ENCODE measurements around the gene SNF8.

The SNF8 gene

GRCh38 chr17:48933035-48933434 lies 11.6 kb downstream of the SNF8 start:
- peaks cover 4% of the 10 kb centered on the region for H3K4me1 ChIP-seq
- TF ChIP-seq CTCF (IDR thresholded peaks at IDR 0.05; ENCODE audit: low read depth, low read length) = no peak
- DNase-seq = no peak
- no peaks in the 10 kb centered on the region for H3K27me3 ChIP-seq
- no peaks in the 10 kb centered on the region for H3K9me3 ChIP-seq
- H3K4me3 ChIP-seq (ENCODE audit: low read depth, low read length) = no peak overlapping the region
- peaks cover 76% of the 10 kb centered on the region for H3K36me3 ChIP-seq

- no peaks in the 10 kb centered on the region for H3K9me3 ChIP-seq
- H3K36me3 ChIP-seq = peaks cover 82% of the 10 kb centered on the region
- H3K27me3 ChIP-seq = no peaks in the 10 kb centered on the region
- DNase-seq = peak; percentile 39
- peaks cover 4% of the 10 kb centered on the region for H3K4me1 ChIP-seq
- TF ChIP-seq CTCF (IDR thresholded peaks at IDR 0.05; ENCODE audit: low read depth, low read length) = no peak
- no peak overlapping the region for H3K4me3 ChIP-seq (ENCODE audit: low read depth, low read length)
Measured at GRCh38 chr17:48930435-48930873, 14.2 kb downstream of the SNF8 start.

- Histone ChIP-seq H3K9me3 (no peaks in the 10 kb centered on the region), H3K4me3 (ENCODE audit: low read depth, low read length) (no peak overlapping the region), H3K27me3 (no peaks in the 10 kb centered on the region), H3K36me3 (peaks cover 81% of the 10 kb centered on the region), H3K4me1 (peaks cover 4% of the 10 kb centered on the region)
- DNase-seq = no peak
- no peak for TF ChIP-seq CTCF (IDR thresholded peaks at IDR 0.05; ENCODE audit: low read depth, low read length)
Measured at GRCh38 chr17:48929812-48930165, 14.9 kb downstream of the SNF8 start.

GRCh38 chr17:48928876-48929811 lies 15.5 kb downstream of the SNF8 start:
- no peak for TF ChIP-seq CTCF (IDR thresholded peaks at IDR 0.05; ENCODE audit: low read depth, low read length)
- Histone ChIP-seq H3K4me3 (ENCODE audit: low read depth, low read length) (no peak overlapping the region), H3K4me1 (peaks cover 4% of the 10 kb centered on the region), H3K27me3 (no peaks in the 10 kb centered on the region), H3K36me3 (peaks cover 82% of the 10 kb centered on the region), H3K9me3 (no peaks in the 10 kb centered on the region)
- DNase-seq = no peak

- Histone ChIP-seq H3K27me3 (no peaks in the 10 kb centered on the region), H3K9me3 (no peaks in the 10 kb centered on the region), H3K4me3 (ENCODE audit: low read depth, low read length) (no peak overlapping the region), H3K4me1 (peaks cover 4% of the 10 kb centered on the region), H3K36me3 (peaks cover 80% of the 10 kb centered on the region)
- DNase-seq = no peak
- no peak for TF ChIP-seq CTCF (IDR thresholded peaks at IDR 0.05; ENCODE audit: low read depth, low read length)
Measured at GRCh38 chr17:48927978-48928745, 16.5 kb downstream of the SNF8 start.

GRCh38 chr17:48925991-48926342 lies 18.7 kb downstream of the SNF8 start:
- TF ChIP-seq CTCF (IDR thresholded peaks at IDR 0.05; ENCODE audit: low read depth, low read length) = no peak
- H3K36me3 ChIP-seq = peaks cover 80% of the 10 kb centered on the region
- DNase-seq = no peak
- H3K9me3 ChIP-seq = no peaks in the 10 kb centered on the region
- H3K27me3 ChIP-seq = no peaks in the 10 kb centered on the region
- H3K4me3 ChIP-seq (ENCODE audit: low read depth, low read length) = no peak overlapping the region
- peaks cover 4% of the 10 kb centered on the region for H3K4me1 ChIP-seq

Data from BE2C (cell line).